ENCODE results near the gene ADSS1.

Gene ADSS1

GRCh38 chr14:104784218-104784568, 60.2 kb downstream of the ADSS1 start:
- DNase-seq (ENCODE audit: low spot score), result no peak

DNA sequence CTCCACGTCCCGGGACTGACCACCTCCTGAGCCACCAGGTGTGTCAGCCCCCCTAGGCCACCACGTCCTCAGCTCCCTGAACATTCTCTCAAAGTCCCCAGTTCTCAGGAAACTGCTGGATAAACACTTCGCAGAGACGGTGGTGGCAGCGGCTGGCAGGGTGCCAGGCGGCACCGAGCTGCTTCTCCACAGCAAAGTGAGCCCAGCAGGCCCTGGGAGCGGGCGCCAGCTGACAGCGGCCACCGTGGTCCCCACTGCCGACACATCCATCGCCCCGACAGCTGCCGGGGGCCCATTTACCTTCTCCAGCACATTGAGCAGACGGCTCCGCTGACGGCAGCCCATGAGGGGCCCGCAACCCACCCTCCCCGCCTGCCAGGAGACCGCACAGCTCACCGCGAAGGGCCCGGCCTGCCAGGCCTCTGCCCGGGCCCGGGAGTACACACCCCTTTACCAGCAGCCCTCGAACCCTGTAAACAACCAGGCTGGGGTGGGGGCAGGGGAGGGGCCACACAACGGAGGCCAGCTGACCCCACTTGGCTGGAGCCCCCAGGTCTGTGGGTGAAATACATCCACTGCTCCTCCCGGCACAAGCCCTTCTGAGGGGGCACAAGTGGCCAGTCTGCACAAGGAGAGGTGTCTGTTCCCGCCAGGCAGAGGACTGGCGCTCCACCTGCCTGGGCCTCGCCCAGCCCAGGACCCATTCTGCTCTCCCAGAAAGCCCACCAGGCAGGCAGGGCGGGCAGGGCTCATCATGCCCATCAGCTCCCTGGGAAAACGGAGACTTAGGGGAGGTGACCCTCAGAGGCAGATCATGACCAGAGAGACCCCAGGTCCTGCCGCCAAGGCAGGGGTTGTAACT, 61.0 kb downstream of the ADSS1 start:
- no peak for DNase-seq (ENCODE audit: low spot score)

DNA sequence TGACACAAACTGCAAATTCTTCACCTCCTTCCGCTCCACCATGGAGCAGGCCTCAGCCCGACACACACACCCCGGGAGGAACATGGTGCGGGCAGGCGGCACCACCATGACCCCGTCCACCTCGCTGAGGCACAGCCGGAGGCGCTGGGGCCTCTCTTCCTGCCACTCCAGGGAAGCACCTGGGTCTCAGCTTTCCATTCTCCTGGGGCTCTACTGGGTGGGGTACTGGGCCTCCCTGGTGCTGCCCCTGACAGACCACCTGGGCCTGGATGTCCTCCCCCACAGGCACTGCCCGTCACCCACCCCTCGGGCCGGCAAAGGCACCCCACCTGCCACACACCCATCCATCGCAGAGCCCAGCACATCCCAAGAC, 61.7 kb downstream of the ADSS1 start:
- DNase-seq (ENCODE audit: low spot score), result no peak

DNA sequence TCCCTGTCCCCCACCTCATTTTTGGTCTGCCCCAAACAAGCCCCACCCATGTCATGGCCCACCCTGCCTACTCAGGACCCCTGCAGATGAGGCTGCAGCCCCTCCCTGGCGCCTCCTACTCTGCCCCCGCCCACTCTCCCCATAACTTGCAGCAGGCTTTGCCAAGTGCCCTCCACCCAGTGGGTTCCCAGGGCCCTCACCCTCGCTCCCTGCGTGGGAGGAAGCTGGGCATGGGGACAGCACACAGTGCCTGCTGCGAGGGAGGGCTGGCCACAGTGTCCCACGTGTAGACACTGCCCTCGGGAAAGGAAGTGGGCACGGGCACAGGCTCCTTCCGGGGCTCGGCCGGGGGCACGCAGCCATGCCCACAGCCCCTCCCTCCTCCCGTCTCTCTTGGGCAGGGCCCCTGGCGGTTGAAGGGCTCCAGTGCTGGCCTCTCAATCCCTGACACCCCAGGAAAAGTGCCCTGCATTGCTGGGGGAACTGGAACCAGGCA, 62.1 kb downstream of the ADSS1 start:
- no peak for DNase-seq (ENCODE audit: low spot score)

- DNase-seq (ENCODE audit: low spot score), result no peak
Measured at GRCh38 chr14:104786726-104787675, 63.0 kb downstream of the ADSS1 start.

- DNase-seq (ENCODE audit: low spot score), result no peak
Measured at GRCh38 chr14:104787736-104788135, 63.7 kb downstream of the ADSS1 start.

DNA sequence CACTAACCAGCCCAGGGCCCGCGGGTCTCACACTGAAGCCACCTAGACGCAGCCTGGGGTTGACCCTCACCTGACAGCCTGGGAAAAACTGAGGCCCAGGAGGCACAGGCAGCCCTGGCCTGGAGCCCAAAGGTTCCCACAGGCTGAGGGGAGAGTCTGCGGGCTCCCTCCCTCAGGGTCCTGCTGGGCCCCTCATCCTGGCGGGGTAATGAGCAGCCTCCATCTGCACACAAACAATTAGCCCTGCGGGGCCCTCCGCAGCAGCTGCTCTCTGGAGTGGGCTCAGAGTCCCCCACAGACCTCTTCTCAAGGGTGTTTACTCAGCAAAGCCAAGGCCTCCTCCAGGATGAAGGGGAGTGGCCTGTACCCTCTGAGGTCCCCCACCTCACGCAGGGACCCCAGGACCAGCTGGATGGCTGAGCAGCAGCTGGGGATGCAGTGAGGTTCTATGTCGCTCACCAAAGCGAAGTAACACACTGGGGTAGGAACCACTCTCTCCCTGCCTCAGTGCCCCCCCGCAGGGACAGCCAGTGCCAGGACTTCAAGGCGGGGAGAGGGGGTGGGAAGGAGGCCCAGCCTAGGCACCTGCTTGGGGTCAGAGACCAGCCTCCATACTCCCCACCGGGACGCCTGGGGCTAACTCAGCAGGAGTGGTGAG, 64.3 kb downstream of the ADSS1 start:
- no peak for DNase-seq (ENCODE audit: low spot score)

DNA sequence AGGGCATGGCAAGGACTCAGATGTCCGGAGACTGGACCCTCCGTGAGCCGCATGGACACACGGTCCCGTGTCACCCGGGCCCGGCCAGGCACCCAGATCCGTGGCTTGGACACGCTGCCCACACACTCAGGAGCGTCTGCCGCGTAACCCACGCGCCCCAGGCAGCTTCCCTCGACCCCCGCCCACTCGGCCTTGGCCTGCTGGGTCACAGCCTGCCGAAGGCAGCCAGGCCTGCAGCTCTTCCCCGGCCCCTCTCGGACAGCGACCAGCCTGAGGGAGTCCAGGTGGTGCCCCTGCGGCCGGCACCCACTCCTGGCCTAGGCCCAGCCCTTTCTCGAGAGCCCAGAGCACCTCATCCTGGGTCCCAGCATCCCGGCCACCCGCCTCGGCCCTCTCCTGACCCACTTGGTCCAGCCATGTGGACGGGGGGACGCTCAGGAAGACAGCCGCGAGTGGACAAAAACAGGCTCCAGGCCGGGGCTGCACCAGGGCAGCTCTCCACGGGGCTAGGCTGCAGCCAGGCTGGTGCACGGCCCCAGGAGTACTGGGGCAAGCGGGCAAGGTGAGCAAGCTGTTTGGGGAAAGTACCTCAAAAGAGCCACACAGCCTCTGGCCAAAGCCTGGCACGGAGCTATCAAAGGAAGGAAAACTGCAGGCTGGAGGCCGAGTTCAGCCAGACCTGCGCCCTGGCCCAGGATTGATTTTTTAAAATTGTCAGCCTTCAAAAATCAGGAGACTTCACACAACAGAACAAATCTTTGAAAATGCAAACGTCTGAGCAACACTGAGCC, 65.0 kb downstream of the ADSS1 start:
- DNase-seq (ENCODE audit: low spot score), result no peak

- no peak for DNase-seq (ENCODE audit: low spot score)
Measured at GRCh38 chr14:104789752-104790743, 66.0 kb downstream of the ADSS1 start.

DNA sequence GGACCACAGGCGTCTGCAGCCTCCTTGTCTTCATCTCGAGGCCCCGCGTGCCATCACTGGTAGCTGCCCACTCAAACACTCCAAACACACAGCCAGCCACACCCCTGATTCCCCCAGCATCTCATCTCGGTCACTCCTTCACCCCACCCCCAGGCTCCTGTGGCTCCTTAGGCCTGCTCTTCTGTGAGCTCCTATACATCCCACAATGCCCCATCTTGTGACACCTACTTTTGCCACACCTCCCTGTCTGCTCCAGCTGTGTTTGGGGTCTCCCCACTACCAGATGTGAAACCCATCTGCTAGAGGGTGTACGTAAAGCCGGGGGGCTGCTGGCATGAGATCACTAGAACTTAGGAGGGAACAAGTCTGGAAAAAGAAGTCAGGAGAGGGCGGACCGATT, 67.4 kb downstream of the ADSS1 start:
- no peak for DNase-seq (ENCODE audit: low spot score)

DNA sequence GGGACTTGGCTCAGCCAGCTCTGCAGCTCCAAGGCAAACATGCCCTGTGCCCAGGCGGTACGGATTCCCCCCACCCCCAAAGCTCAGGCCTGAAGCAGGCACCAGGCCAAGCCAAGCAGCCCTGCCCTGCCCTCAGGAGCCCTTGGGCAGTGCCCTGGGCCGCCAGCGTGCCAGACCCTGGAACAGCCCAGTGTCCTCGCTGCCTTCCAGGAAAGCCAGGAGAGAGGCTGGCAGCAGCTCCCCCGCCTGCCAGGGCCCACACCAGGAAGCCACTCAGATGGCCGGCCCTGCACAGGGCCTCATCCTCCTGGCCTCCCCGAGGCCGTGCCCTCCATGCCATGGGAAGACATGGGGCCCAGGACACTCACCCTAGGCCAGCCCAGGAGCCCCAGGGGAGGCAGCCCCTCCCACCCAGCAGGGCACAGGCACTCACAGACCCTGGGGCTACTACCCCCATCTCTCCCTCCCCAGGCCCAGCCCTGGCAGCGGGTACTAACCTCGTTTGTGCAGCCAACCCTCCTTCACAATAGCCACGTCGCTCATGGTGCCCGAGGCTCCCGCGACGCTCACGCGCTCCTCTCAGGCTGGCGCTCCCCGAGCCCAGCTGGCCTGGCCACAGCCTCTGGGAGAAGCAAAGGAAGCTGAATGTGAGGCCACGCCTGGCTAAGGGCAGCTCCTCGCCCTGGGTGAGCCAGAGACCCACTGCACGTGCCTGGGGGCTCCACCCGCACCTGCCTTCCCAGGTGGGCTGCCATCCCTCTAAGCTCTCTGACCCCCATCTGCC, 68.3 kb downstream of the ADSS1 start:
- no peak for DNase-seq (ENCODE audit: low spot score)

GRCh38 chr14:104792945-104793702, 69.1 kb downstream of the ADSS1 start:
- no peak for DNase-seq (ENCODE audit: low spot score)

- DNase-seq (ENCODE audit: low spot score), result no peak
Measured at GRCh38 chr14:104793703-104793959, 69.6 kb downstream of the ADSS1 start.

- peak; percentile 43 for DNase-seq (ENCODE audit: low spot score)
Measured at GRCh38 chr14:104794099-104794498, 70.1 kb downstream of the ADSS1 start.

DNA sequence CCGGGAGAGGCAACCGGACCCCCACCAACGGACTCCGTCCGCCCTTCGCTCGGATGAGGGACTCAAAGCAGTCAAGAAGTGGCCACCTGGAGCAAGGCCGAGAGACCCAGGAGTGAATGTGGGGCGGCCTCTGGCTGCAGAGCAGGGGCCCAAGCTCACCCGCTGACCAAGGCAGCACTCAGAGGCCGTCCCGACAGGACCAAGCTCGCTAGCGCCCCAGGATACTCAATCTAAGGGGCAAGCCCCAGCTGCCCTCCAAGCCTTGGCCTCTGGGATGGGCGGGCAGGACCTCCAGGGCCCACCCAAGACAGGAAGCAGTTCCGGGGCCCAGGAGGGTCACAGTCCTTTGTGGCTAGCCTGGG, 70.6 kb downstream of the ADSS1 start:
- no peak for DNase-seq (ENCODE audit: low spot score)

DNA sequence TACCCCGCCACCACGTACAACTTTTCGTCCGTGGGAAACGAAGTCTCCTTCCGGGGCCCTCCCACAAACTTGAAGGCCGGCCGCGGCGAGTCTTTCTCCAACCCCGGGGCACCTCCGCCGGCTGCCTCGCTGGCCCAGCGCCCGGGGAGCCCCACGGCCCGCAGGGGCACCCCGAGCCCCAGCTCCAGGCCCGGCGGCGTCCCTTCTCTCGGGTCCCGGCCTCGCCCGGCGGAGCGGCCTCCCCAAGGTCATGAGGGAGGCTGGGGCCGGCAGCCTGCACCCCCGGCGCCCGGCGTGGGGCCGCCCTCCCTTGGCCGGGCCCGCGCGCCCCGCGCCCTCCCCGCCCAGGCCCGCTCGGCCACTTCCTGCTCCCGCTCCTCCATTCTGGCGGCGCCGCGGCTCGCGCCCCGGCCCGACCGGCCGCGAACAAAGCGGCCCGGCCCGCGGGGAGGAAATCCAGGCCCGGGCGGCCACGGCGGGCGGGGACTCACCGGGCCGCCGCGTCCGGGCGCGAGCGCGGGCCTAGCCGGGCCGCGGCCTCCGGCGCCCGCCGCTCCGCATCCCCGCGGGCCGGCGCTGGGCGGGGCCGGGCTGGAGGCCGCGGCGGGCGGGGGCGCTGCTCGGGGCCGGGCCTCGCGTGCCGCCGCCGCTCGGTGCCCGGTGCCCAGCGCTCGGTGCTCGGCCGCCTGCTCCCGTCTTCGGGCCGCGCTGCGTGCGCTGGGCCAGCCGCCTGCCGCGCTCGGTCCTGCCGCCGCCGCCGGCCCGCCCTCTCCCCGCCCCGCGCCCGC, 71.2 kb downstream of the ADSS1 start, which contains the start of gene AKT1:
Gene AKT1, minus strand, starts transcription at position 756 of the 788 bp plus-strand sequence. CDS start 3,105 bp downstream, outside the sequence.
- DNase-seq (ENCODE audit: low spot score), result no peak

DNA sequence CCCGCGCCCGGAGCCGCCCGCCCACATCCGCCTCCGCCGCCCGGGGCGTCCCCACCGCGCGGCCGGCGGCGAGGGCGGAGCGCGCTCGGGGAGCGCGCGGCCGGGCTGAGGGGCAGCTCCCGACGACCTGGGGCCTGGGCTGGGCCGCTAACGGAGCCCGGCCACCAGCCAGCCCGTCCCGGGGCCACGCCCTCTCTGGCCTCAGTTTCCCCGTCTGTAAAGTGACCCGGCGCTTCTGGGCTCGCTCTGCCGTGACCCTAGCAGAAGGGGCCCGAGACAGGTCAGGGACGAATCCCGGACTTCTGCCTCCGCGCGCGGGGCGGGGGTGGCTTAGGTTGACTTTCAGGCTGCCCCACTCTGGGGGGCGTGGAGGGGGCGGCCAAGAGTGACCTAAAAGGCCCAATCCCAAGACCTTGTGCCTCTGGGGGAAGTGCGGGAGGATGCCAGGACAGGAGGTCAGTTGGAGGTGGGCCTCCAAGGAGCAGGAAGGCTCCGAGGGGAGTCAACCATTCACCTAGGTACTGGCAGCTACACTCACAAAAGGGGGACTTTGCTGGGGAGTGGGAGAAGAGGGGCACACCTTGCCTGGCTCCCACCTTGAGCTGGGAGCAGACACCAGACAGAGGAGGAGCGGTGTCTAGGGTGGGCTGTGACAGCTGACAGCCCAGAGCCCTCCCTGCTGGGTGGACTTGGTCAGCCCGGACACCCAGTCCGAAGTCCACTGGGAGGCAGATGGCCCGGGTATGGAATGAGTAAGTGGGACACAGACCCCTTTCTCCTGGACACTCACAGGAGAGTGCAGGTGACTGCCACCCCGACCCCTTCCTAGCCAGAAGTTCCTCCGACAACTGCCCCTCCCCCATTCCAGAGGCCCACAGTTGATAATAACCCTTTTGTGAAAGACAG, 72.0 kb downstream of the ADSS1 start:
- DNase-seq (ENCODE audit: low spot score), result no peak

Measured in kidney capillary endothelial cell (primary cell).